CD4-positive, alpha-beta T cell treated with Interleukin-17A for 4 hours (primary cell): ENCODE data around the gene TLCD4.
"Not testable (repeated sequence)": the region's sequence is repeated elsewhere in the genome, so short reads cannot be mapped to it uniquely, and the experiment has no call there.

ENCODE experiments used
- DNase-seq: peaks from one replicate; pipeline ENCODE4 v3.0.0-alpha.2; 2020; ENCODE audit warnings: mixed read lengths

Gene TLCD4

GRCh38 chr1:95096218-95096841 is 20.8 kb upstream of the TLCD4 start:
- DNase-seq, result no peak

GRCh38 chr1:95097426-95097825 is 19.7 kb upstream of the TLCD4 start:
- no peak for DNase-seq

- no peak for DNase-seq
These were observed 19.0 kb upstream of the TLCD4 start for GRCh38 chr1:95098196-95098595.

GRCh38 chr1:95108792-95109191 is 8.4 kb upstream of the TLCD4 start:
- DNase-seq, result no peak

GRCh38 chr1:95111014-95111413 is 6.1 kb upstream of the TLCD4 start:
- DNase-seq, result no peak

GRCh38 chr1:95113684-95114083 is 3.5 kb upstream of the TLCD4 start:
- no peak for DNase-seq

- no peak for DNase-seq
These were observed 1.4 kb upstream of the TLCD4 start for GRCh38 chr1:95115708-95116137.

- DNase-seq, result peak; percentile 67
These were observed 462 bp upstream of the TLCD4 start for GRCh38 chr1:95116580-95117206.

GRCh38 chr1:95118067-95118499 is 928 bp downstream of the TLCD4 start:
- no peak for DNase-seq

GRCh38 chr1:95118710-95119109 is 1.6 kb downstream of the TLCD4 start:
- DNase-seq, result no peak

GRCh38 chr1:95119273-95119672 is 2.1 kb downstream of the TLCD4 start:
- no peak for DNase-seq

- DNase-seq, result no peak
These were observed 5.1 kb downstream of the TLCD4 start for GRCh38 chr1:95122151-95122697.

GRCh38 chr1:95124342-95124741 is 7.2 kb downstream of the TLCD4 start:
- DNase-seq, result no peak

- no peak for DNase-seq
These were observed 9.2 kb downstream of the TLCD4 start for GRCh38 chr1:95126366-95126765.

- DNase-seq, result no peak
These were observed 9.7 kb downstream of the TLCD4 start for GRCh38 chr1:95126846-95127245.

GRCh38 chr1:95127380-95127779 is 10.2 kb downstream of the TLCD4 start:
- no peak for DNase-seq

GRCh38 chr1:95132762-95133161 is 15.6 kb downstream of the TLCD4 start:
- DNase-seq, result no peak

GRCh38 chr1:95133687-95134086 is 16.5 kb downstream of the TLCD4 start:
- DNase-seq, result no peak

- no peak for DNase-seq
These were observed 21.1 kb downstream of the TLCD4 start for GRCh38 chr1:95138223-95138622.

GRCh38 chr1:95139039-95139438 is 21.9 kb downstream of the TLCD4 start:
- DNase-seq, result no peak

- no peak for DNase-seq
These were observed 23.6 kb downstream of the TLCD4 start for GRCh38 chr1:95140791-95141190.

GRCh38 chr1:95145493-95145892 is 28.3 kb downstream of the TLCD4 start:
- DNase-seq, result no peak

- DNase-seq, result no peak
These were observed 29.5 kb downstream of the TLCD4 start for GRCh38 chr1:95146637-95147036.

GRCh38 chr1:95154096-95154495 is 36.9 kb downstream of the TLCD4 start:
- no peak for DNase-seq

GRCh38 chr1:95165569-95165968 is 48.4 kb downstream of the TLCD4 start:
- DNase-seq, result not testable (repeated sequence)
